ENCODE measurements around the gene PRIMA1.

PRIMA1 gene

GRCh38 chr14:93688820-93689219 lies 99.5 kb downstream of the PRIMA1 start:
- no peak overlapping the region for H3K4me3 ChIP-seq (ENCODE audit: low read length)
- TF ChIP-seq ZNF274 (IDR thresholded peaks at IDR 0.05; ENCODE audit: low read depth, low read length): no peak

DNA sequence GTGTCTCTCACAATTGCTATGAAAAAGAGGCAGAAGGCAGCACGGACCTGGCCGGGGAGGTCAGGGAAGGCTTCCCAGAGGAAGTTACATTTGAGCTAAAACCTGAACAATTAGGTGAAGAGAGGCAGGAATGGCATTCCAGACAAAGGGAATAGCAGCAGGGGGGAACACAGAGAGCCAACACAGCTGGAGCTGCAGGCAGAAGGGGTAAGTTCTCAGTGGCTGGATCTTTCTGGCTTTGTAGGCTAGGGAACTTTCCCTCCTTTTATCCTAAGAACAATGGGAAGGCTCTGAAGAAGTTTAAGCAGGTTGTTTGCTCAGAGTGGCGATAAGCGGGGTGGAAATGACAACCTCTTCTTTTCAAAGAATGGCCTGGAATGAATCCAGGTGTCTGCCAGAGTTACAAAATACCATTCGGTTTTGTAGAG lies 100.0 kb downstream of the PRIMA1 start:
- no peak for TF ChIP-seq ZNF274 (IDR thresholded peaks at IDR 0.05; ENCODE audit: low read depth, low read length)
- H3K4me3 ChIP-seq (ENCODE audit: low read length): no peak overlapping the region

DNA sequence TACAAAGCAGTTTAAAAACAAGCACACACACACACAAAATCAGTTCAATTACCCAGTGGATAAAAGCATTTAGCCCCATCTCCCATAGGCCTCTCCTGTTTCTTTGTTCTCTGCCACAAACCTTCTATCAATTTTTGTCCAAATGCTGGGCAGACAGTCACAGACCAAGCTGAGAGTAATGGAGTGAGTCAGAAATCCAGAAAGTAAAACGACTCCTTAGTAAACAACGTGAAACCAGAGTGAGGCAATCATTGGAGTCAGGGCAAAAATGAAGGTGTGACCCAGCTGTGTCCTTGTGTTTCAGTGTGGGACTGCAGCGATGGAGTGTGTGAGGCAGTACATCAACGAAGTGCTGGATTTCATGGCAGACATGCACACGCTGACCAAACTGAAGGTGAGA lies 102.0 kb downstream of the PRIMA1 start:
- TF ChIP-seq ZNF274 (IDR thresholded peaks at IDR 0.05; ENCODE audit: low read depth, low read length): no peak
- H3K4me3 ChIP-seq (ENCODE audit: low read length): no peak overlapping the region

- no peak for TF ChIP-seq ZNF274 (IDR thresholded peaks at IDR 0.05; ENCODE audit: low read depth, low read length)
- no peak overlapping the region for H3K4me3 ChIP-seq (ENCODE audit: low read length)
Observed at GRCh38 chr14:93685121-93685895, 103.0 kb downstream of the PRIMA1 start.

- TF ChIP-seq ZNF274 (IDR thresholded peaks at IDR 0.05; ENCODE audit: low read depth, low read length): no peak
- no peak overlapping the region for H3K4me3 ChIP-seq (ENCODE audit: low read length)
Observed at GRCh38 chr14:93683226-93683625, 105.1 kb downstream of the PRIMA1 start.

- TF ChIP-seq ZNF274 (IDR thresholded peaks at IDR 0.05; ENCODE audit: low read depth, low read length): no peak
- no peak overlapping the region for H3K4me3 ChIP-seq (ENCODE audit: low read length)
Observed at GRCh38 chr14:93682459-93682858, 105.8 kb downstream of the PRIMA1 start.

DNA sequence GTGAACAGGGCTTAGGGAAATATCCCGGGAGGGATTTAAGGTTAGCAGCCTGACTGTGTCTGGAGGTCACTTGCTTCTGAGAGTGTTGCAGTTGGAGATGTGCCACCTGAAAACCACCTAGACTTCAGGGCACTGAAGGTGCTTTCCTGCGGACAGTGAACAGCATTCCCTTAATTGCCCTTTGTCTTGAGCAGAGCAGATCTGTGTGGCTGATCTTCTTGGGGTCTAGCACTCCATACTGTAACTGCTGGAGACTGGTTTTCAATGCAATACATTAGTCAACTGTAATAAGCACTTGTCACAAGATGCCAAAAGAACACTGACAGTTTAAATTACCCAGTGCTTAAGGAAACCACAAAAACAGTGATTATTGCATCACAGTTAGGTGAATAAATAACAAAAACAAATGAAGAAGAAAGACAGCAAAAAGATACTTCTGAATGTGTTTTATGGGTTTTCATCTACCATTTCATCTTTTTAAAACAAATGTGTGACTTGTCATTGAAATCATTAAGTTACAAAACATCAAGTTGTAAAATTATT lies 111.8 kb downstream of the PRIMA1 start:
- TF ChIP-seq ZNF274 (IDR thresholded peaks at IDR 0.05; ENCODE audit: low read depth, low read length): no peak
- H3K4me3 ChIP-seq (ENCODE audit: low read length): no peak overlapping the region

DNA sequence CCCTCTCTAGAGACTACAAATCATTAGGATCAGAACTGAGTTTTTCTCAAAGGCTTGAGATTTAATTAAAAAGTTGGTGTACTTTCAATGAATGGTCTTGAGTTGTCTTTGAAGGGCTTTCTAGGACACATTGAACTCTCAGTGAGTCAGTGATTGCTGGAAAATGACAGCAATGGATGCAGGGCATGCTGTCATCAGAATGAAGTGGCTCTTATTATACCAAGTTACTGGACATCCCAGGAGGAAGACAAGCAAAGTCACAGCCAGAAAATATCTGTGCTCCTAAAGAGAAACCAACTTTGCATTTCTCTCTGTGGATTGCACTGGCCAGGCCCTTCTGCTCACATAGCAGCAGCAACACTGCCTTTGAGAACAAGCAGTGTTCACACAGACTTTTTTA lies 112.6 kb downstream of the PRIMA1 start:
- H3K4me3 ChIP-seq (ENCODE audit: low read length): no peak overlapping the region
- no peak for TF ChIP-seq ZNF274 (IDR thresholded peaks at IDR 0.05; ENCODE audit: low read depth, low read length)

- no peak for TF ChIP-seq ZNF274 (IDR thresholded peaks at IDR 0.05; ENCODE audit: low read depth, low read length)
- H3K4me3 ChIP-seq (ENCODE audit: low read length): no peak overlapping the region
Observed at GRCh38 chr14:93674343-93674742, 113.9 kb downstream of the PRIMA1 start.

DNA sequence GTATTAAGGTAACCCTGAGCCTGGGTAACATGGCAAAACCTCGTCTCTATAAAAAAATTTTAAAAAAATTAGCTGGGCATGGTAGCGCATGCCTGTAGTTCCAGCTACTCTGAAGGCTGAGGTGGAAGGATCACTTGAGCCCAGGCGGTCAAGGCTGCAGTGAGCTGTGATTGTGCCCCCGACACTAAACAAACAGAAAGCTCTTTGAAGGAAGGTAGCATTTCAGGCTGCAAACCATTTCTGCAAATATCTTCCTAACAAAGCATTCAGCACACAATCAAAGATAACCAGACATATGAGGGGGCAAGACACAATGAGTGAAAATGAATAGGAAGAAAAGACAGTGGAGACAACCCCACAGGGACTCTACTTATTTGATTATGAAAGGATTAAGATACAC lies 118.7 kb downstream of the PRIMA1 start:
- no peak overlapping the region for H3K4me3 ChIP-seq (ENCODE audit: low read length)
- no peak for TF ChIP-seq ZNF274 (IDR thresholded peaks at IDR 0.05; ENCODE audit: low read depth, low read length)
